MM.1S (cell line): Measurements from ENCODE around the gene ALDH3A2.

ENCODE experiments used
- DNase-seq: peaks from one replicate; pipeline ENCODE4 v3.0.0-alpha.2; 2015
- H2AFZ ChIP-seq: fragments of 300-600 bp; sonication (generic); 2 replicates; pipeline ENCODE4 v1.6.0; 2016; ENCODE audit warnings: antibody characterized with exemption, low read length
- H3F3A ChIP-seq: fragments of 300-600 bp; sonication (generic); 2 replicates; pipeline ENCODE4 v1.6.1; 2016; ENCODE audit warnings: mild to moderate bottlenecking, antibody characterized with exemption, low read length, moderate library complexity, mixed read lengths; ENCODE audit not compliant: insufficient read depth
- H3K27ac ChIP-seq: fragments of 300-600 bp; sonication (generic); 2 replicates; pipeline ENCODE4 v1.5.1; 2016; ENCODE audit warnings: mild to moderate bottlenecking, low read length
- H3K27me3 ChIP-seq: fragments of 300-600 bp; sonication (generic); replicated peaks from 2 replicates; pipeline ENCODE4 v1.6.0; 2016; ENCODE audit warnings: low read length; ENCODE audit not compliant: insufficient read depth
- H3K36me3 ChIP-seq: fragments of 300-600 bp; sonication (generic); replicated peaks from 2 replicates; pipeline ENCODE4 v1.6.1; 2016; ENCODE audit warnings: mild to moderate bottlenecking, low read length, mixed read lengths; ENCODE audit not compliant: insufficient read depth
- H3K4me1 ChIP-seq: fragments of 300-600 bp; sonication (generic); 2 replicates; pipeline ENCODE4 v1.6.1; 2016; ENCODE audit warnings: low read length, mixed read lengths
- H3K4me2 ChIP-seq: fragments of 300-600 bp; sonication (generic); 2 replicates; pipeline ENCODE4 v1.6.0; 2016; ENCODE audit warnings: low read depth, low read length
- H3K4me3 ChIP-seq: fragments of 300-600 bp; sonication (generic); 2 replicates; pipeline ENCODE4 v1.5.1; 2016; ENCODE audit warnings: low read length, mixed read lengths
- H3K79me2 ChIP-seq: fragments of 300-600 bp; sonication (generic); 2 replicates; pipeline ENCODE4 v1.6.1; 2016; ENCODE audit warnings: mixed run types, low read length, mixed read lengths
- H3K9ac ChIP-seq: fragments of 300-600 bp; sonication (generic); 2 replicates; pipeline ENCODE4 v1.6.1; 2016; ENCODE audit warnings: low read length, mixed read lengths
- H3K9me2 ChIP-seq: fragments of 300-600 bp; sonication (generic); replicated peaks from 2 replicates; pipeline ENCODE4 v1.6.1; 2016; ENCODE audit warnings: mild to moderate bottlenecking, low read length, mixed read lengths; ENCODE audit not compliant: insufficient read depth
- H3K9me3 ChIP-seq: fragments of 300-600 bp; sonication (generic); replicated peaks from 2 replicates; pipeline ENCODE4 v1.6.1; 2016; ENCODE audit warnings: mild to moderate bottlenecking, low read length, mixed read lengths; ENCODE audit not compliant: insufficient read depth
- H4K20me1 ChIP-seq: fragments of 300-600 bp; sonication (generic); 2 replicates; pipeline ENCODE4 v1.6.1; 2016; ENCODE audit warnings: mild to moderate bottlenecking, low read length, moderate library complexity, mixed read lengths; ENCODE audit not compliant: insufficient read depth
- CTCF ChIP-seq: fragments of 300-600 bp; sonication (generic); IDR thresholded peaks from 2 replicates; pipeline ENCODE4 v1.5.1; 2016; ENCODE audit warnings: antibody characterized with exemption, low read length, mixed read lengths
- EZH2 ChIP-seq: fragments of 300-600 bp; sonication (generic); optimal IDR thresholded peaks from 2 replicates; pipeline ENCODE3; 2017; ENCODE audit warnings: low read depth, mild to moderate bottlenecking, antibody characterized with exemption, low read length, mixed read lengths
- EZH2phosphoT487 ChIP-seq: fragments of 300-600 bp; sonication (generic); IDR thresholded peaks from 2 replicates; pipeline ENCODE4 v1.6.1; 2018; ENCODE audit warnings: antibody characterized with exemption, low read length

The ALDH3A2 gene

GRCh38 chr17:19651451-19652238 is 3.1 kb downstream of the ALDH3A2 start:
- H3K4me1 ChIP-seq: peaks cover 16% of the 10 kb centered on the region
- TF ChIP-seq CTCF (no peak), EZH2phosphoT487 (no peak), EZH2 (no peak)

DNA sequence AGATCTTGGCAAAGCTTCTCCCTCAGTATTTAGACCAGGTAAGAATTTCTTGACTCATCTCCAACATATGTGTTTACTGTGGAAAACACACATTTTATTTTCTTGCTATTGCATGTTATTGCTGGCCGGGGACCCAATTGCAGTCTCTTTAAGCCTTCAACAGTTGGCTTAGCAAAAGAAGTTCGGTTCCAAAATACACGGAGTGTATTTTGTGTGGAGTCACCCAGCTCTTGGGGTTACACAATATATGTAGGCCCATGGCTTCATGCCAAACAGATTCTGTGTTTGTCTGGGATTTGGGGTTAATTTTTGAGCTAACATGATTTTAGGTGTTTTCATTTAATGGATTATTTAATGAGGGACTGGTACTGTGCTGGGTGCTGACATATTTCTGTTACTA is 4.0 kb downstream of the ALDH3A2 start:
- H3K36me3 ChIP-seq: no peaks in the 10 kb centered on the region; the same call in 1 of the 2 replicates
- H3K4me3 ChIP-seq: no peak overlapping the region

More at GRCh38 chr17:19651451-19652238, 3.1 kb downstream of the ALDH3A2 start:
- Histone ChIP-seq H3F3A (peaks cover 24% of the 10 kb centered on the region), H3K4me3 (no peak overlapping the region), H3K36me3 (no peaks in the 10 kb centered on the region; the same call in 1 of the 2 replicates), H3K9me2 (no peaks in the 10 kb centered on the region), H3K79me2 (peaks cover 37% of the 10 kb centered on the region), H3K4me2 (no peak overlapping the region), H3K27me3 (no peaks in the 10 kb centered on the region), H3K27ac (no peak overlapping the region), H4K20me1 (no peaks in the 10 kb centered on the region), H2AFZ (no peak overlapping the region), H3K9ac (no peak overlapping the region), H3K9me3 (no peaks in the 10 kb centered on the region)
- DNase-seq: no peak

DNA sequence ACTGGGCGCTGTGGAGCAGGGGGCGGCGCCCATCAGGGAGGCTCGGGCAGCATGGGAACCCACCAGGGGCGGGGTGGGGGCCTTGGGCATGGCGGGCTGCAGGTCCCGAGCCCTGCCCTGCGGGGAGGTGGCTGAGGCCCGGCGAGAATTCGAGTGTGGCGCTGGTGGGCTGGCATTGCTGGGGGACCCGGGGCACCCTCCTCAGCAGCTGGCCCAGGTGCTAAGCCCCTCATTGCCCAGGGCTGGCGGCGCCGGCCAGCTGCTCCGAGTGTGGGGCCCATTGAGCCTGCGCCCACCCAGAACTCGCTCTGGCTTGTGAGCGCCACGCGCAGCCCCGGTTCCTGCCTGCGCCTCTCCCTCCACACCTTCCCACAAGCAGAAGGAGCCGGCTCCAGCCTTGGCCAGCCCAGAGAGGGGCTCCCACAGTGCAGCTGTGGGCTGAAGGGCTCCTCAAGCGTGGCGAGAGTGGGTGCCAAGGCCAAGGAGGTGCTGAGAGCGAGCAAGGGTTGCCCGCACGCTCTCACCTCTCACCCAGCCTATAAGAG is 5.9 kb downstream of the ALDH3A2 start:
- H3K9me2 ChIP-seq: no peaks in the 10 kb centered on the region
- no peaks in the 10 kb centered on the region; the same call in 1 of the 2 replicates for H3K36me3 ChIP-seq
- no peaks in the 10 kb centered on the region for H3K9me3 ChIP-seq
- peaks cover 4% of the 10 kb centered on the region for H3F3A ChIP-seq
- H3K27me3 ChIP-seq: no peaks in the 10 kb centered on the region
- no peak overlapping the region for H2AFZ ChIP-seq
- TF ChIP-seq CTCF: no peak
- no peak for TF ChIP-seq EZH2phosphoT487
- TF ChIP-seq EZH2: no peak
- H4K20me1 ChIP-seq: no peaks in the 10 kb centered on the region
- no peak for DNase-seq
- no peak overlapping the region for H3K4me3 ChIP-seq
- H3K27ac ChIP-seq: no peak overlapping the region
- peaks cover 33% of the 10 kb centered on the region for H3K79me2 ChIP-seq
- H3K9ac ChIP-seq: no peak overlapping the region
- no peak overlapping the region for H3K4me2 ChIP-seq
- 0 out of 2 replicates have a peak, but pooled peaks cover 4% of the 10 kb centered on the region for H3K4me1 ChIP-seq

More for the DNA sequence above, 4.0 kb downstream of the ALDH3A2 start:
- H3K27me3 ChIP-seq: no peaks in the 10 kb centered on the region
- H3K9me3 ChIP-seq: no peaks in the 10 kb centered on the region
- no peak for DNase-seq
- peaks cover 7% of the 10 kb centered on the region for H3K4me1 ChIP-seq
- H2AFZ ChIP-seq: no peak overlapping the region
- H3K27ac ChIP-seq: no peak overlapping the region
- no peak for TF ChIP-seq CTCF
- no peak for TF ChIP-seq EZH2
- no peak for TF ChIP-seq EZH2phosphoT487
- H4K20me1 ChIP-seq: no peaks in the 10 kb centered on the region
- peaks cover 18% of the 10 kb centered on the region for H3F3A ChIP-seq
- H3K9ac ChIP-seq: no peak overlapping the region
- H3K9me2 ChIP-seq: no peaks in the 10 kb centered on the region
- peaks cover 37% of the 10 kb centered on the region for H3K79me2 ChIP-seq
- H3K4me2 ChIP-seq: no peak overlapping the region
